GM06990 (cell line): ENCODE measurements around the gene SLC13A4.

ENCODE experiments used
- DNase-seq: peaks from one replicate; pipeline ENCODE4 v3.0.0-alpha.2; 2011; ENCODE audit not compliant: insufficient read length; ENCODE audit errors: extremely low read depth
- H3K27me3 ChIP-seq: replicated peaks from 2 replicates; pipeline ENCODE4 v1.6.0; 2011; ENCODE audit warnings: low read length; ENCODE audit not compliant: control insufficient read depth, insufficient read depth
- H3K36me3 ChIP-seq: 2 replicates; pipeline ENCODE4 v1.5.1; 2011; ENCODE audit warnings: low read length; ENCODE audit not compliant: control insufficient read depth, insufficient read depth
- H3K4me3 ChIP-seq: replicated peaks from 2 replicates; pipeline ENCODE4 v1.5.1; 2011; ENCODE audit warnings: low read depth, mild to moderate bottlenecking, control low read depth, low read length
- TF ChIP-seq, protein P1 (sequence below): IDR thresholded peaks from 2 replicates; pipeline ENCODE4 v1.5.1; 2011; ENCODE audit warnings: low read length, control low read depth, mild to moderate bottlenecking, inconsistent platforms; ENCODE audit not compliant: insufficient read depth, poor library complexity, severe bottlenecking

SLC13A4 gene

GRCh38 chr7:135662373-135663114, 65.4 kb downstream of the SLC13A4 start, which contains the start of gene STMP1:
STMP1 (plus strand) TSS chr7:135662514.
- H3K27me3 ChIP-seq: no peaks in the 10 kb centered on the region
- peak; percentile 98 for DNase-seq
- TF ChIP-seq, protein P1, sequence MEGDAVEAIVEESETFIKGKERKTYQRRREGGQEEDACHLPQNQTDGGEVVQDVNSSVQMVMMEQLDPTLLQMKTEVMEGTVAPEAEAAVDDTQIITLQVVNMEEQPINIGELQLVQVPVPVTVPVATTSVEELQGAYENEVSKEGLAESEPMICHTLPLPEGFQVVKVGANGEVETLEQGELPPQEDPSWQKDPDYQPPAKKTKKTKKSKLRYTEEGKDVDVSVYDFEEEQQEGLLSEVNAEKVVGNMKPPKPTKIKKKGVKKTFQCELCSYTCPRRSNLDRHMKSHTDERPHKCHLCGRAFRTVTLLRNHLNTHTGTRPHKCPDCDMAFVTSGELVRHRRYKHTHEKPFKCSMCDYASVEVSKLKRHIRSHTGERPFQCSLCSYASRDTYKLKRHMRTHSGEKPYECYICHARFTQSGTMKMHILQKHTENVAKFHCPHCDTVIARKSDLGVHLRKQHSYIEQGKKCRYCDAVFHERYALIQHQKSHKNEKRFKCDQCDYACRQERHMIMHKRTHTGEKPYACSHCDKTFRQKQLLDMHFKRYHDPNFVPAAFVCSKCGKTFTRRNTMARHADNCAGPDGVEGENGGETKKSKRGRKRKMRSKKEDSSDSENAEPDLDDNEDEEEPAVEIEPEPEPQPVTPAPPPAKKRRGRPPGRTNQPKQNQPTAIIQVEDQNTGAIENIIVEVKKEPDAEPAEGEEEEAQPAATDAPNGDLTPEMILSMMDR: peak; percentile 66
- H3K36me3 ChIP-seq: no peaks in the 10 kb centered on the region
- peak within 1 kb of the TSS; percentile 91 for H3K4me3 ChIP-seq

DNA sequence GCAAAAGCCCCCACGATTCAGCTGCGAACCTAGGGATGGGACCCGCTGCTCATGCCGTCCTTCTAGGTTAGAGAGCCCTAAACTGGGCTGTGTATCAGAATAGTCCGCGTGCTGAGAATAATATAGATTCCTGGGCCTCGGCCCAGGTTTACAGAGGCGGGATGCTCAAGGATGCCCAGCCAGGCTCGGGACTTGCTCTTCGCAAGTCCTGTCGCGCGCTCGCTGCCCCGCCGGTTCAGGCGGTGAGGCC, 65.9 kb downstream of the SLC13A4 start:
- TF ChIP-seq, protein P1: no peak
- DNase-seq: no peak
- Histone ChIP-seq H3K27me3 (no peaks in the 10 kb centered on the region), H3K4me3 (peak overlapping the region; percentile 91), H3K36me3 (no peaks in the 10 kb centered on the region)

DNA sequence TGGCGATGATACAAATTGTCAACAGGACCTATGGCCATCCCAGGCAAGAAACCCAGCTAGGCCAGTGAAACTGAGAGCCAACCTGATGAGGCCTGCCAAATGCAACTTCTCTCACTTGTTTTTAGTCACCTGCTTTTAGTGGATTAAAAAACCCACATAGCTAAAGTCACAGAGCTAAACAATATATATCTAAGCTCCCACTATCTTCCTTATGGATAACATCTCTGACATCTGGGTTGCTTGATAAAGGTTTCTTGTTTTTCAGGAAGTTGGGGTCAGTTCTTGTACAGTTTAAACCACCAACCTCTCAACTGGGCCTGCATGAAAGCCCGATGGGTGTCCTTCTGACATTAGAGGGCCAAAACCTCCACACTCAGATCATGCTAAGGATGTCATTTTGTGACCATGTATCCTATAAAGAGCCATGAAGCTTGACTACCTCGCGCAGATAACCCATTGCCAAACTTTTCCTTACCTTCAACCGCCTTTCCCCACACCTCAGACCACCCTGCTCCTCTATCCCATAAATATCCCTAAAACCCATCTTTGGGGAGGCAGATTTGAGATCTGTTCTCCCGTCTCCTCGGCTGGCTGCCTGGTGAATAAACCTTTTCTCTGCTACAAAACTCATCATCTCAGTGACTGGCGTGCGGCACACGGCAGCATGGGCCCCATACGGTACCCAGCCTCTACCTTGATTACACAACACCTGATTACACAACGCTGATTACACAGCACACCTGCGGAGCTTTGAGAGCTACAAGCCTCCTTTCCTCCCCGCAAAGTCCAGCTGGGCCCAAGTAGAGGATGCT, 66.5 kb downstream of the SLC13A4 start:
- TF ChIP-seq, protein P1: no peak
- no peaks in the 10 kb centered on the region for H3K27me3 ChIP-seq
- H3K36me3 ChIP-seq: no peaks in the 10 kb centered on the region
- H3K4me3 ChIP-seq: peak overlapping the region; percentile 91
- no peak for DNase-seq

DNA sequence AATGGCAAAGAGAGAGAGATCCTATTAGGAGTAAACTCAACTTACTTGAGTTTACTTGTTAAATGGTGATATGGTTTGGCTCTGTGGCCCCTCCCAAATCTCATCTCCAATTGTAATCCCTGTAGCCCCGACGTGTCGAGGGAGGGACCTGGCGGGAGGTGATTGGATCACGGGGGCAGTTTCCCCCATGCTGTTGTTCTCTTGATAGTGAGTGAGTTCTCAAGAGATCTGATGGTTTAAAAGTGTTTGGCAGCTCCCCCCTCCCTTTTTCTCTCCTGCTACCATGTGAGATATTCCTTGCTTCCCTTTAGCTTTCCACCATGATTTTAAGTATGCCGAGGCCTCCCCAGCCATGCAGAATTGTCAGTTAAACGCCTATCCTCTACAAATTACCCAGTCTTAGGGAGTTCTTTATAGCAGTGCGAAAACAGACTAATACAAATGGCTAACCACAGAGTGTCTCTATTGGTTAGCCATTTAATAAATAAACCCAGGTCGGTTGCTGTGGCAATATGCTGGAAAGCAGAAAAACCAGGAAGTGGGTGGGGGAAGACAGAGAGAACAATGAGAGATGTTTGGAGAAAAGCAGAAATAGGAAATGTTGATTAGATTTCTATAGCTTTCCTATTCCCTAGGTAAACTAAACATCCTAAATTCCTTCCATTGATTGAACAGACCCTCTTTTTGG, 68.7 kb downstream of the SLC13A4 start:
- Histone ChIP-seq H3K4me3 (no peak overlapping the region), H3K27me3 (no peaks in the 10 kb centered on the region), H3K36me3 (no peaks in the 10 kb centered on the region)
- DNase-seq: no peak
- TF ChIP-seq, protein P1: no peak

DNA sequence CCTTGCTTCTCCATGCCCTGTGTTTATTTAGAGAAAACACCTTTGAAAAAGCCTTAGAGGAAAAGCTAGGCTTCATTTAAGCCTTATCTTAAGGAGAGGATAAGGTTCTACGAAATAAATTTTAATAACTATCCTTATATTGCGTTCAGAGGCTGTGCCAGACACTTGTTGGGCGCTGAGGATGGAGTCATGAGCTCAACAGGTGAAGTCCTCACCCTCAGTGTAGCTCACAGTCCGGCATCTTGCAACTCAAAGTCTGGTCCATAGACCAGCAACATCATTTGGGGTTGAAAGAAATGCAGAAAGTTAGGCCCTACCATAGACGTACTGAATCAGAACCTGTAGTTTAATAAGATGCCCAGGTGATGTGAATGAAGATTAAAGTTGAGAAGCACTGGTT, 69.4 kb downstream of the SLC13A4 start:
- H3K36me3 ChIP-seq: no peaks in the 10 kb centered on the region
- H3K27me3 ChIP-seq: no peaks in the 10 kb centered on the region
- no peak for DNase-seq
- H3K4me3 ChIP-seq: no peak overlapping the region
- TF ChIP-seq, protein P1: no peak
